Measurements from ENCODE around the gene FOXN3.

The FOXN3 gene

GRCh38 chr14:89366864-89367778 lies 49.9 kb downstream of the FOXN3 start:
- DNase-seq (ENCODE audit: low read depth in 4 of 4, low spot score in 1 of 4), result no peak

DNA sequence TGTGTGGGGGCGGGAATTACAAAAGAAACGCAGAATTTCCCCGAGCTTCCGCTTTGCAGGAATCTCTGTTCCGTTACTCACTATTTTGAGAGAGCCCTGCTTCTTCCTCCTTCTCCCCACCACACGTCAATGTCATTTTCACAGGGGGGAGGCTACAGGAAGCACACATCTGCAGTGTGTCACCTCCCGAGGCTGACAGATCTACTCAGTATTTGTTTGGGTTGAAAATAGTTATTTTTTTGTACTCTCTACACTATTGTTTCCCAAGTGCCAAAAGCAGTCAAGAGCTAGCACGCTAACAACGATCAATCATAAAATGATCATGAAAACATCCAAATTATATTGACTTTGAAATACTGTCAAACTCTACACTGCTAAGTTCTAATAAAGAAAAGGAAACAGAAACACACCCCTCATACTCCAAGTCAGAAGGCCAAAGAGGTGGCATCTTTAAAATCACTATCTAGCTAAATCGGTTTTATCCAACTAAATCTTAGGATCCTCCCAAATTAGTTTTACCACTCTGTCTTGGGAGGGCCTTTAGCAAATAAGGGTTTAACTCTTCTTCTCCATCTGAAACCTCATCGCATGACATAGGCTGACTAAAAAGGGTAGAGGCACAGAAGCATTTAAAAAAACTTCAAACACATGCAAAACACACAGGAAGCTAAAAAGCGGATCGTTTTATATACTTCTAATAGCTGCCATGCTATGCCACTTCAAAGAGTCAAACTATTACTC lies 51.8 kb downstream of the FOXN3 start:
- peak; percentile 14 to 36 (median 31) for DNase-seq (ENCODE audit: low read depth in 4 of 4, low spot score in 1 of 4)

DNA sequence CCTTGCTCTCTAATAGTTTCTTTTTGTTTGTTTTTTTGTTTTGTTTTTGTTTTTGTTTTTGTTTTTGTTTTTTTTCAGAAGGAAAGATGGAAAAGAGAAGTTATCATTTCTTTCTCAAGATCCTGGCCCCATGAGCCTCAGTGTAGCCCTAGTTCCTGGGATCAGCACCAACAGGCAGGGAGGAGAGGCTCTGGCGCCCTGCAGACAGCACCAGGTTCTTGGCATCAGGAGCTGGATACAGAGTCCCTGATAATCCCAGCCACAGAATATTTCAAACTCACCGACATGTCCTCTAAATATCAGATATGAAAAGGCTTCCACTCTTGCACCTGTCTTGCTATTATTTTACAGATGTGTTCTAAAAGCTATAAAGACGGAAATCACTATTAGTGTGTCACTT lies 52.7 kb downstream of the FOXN3 start:
- DNase-seq (ENCODE audit: low read depth in 4 of 4, low spot score in 1 of 4), result no peak

DNA sequence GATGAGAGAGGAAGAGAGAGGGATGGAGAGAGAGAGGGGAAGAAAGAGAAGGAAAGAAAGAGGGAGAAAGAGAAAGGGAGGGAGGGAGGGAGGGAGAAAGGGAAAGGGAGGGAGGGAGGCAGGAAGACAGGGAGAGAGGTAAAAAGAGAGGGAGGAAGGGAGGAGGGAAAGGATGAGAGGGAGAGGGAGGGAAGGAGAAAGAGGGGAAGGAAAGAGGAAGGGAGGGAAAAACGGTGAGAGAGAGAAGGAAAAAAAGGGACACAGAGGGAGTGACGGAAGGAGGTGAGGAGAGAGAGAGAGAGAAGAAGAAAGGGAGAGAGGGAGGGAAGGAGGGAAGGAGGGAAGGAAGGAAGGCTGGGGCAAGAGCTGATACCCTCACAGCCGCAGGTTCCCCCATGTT lies 56.8 kb downstream of the FOXN3 start:
- DNase-seq (ENCODE audit: low read depth in 4 of 4, low spot score in 1 of 4), result no peak

DNA sequence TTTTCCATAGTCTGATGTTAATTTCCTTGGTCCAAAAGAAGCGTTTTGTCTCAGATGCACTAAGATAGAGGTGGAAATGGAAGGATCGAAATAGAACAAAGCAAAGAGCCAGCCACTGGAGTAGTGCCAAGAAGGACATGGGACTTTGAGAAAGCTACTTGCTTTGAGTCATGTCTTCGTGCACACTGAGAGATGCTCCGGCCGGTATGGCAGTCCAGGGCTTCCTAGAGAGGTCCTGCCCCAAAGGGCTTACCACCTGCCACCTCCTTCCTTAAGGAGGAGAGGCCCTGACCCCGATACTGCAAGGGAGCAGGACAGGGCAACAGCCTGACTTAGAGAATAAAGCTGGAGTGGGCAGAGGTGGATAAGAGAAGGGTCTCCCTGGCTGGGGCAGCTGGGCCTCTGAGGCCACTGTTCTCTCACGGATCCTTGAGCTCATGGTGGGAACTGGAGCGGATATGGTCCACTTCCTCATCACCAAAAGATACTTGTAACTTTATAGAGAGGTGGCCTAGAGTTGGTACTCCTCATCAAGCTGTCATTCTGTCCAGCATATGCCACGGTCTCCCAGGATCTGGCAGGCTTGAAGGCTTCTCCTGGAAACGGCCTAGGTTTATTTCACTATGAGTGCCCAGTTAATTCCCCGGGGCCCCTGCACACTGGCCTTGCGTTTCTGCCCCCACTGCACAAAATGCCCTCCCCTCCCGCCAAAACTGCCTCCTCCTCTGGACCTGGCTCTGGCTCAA lies 57.4 kb downstream of the FOXN3 start:
- no peak for DNase-seq (ENCODE audit: low read depth in 4 of 4, low spot score in 1 of 4)

GRCh38 chr14:89357655-89358297 lies 59.3 kb downstream of the FOXN3 start:
- DNase-seq (ENCODE audit: low read depth in 4 of 4, low spot score in 1 of 4), result no peak

- DNase-seq (ENCODE audit: low read depth in 4 of 4, low spot score in 1 of 4), result no peak
Observed at GRCh38 chr14:89356927-89357326, 60.1 kb downstream of the FOXN3 start.

- DNase-seq (ENCODE audit: low read depth in 4 of 4, low spot score in 1 of 4), result no peak
Observed at GRCh38 chr14:89356496-89356895, 60.5 kb downstream of the FOXN3 start.

DNA sequence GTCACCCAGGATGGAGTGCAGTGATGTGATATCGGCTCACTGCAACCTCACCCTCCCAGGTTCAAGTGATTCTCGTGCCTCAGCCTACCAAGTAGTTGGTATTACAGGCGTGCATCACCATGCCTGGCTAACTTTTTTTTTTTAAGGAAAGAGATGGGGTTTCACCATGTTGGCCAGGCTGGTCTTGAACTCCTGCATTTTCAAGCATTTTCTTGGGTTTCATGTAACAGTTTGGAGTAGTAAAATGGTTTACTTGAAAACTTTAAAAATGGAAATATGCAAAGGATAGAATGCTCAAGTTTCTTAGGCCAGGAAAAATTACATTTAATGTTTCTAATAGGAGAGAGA lies 63.3 kb downstream of the FOXN3 start:
- DNase-seq (ENCODE audit: low read depth in 4 of 4, low spot score in 1 of 4), result no peak

GRCh38 chr14:89352976-89353765 lies 63.9 kb downstream of the FOXN3 start:
- DNase-seq (ENCODE audit: low read depth in 4 of 4, low spot score in 1 of 4), result no peak

- DNase-seq (ENCODE audit: low read depth in 4 of 4, low spot score in 1 of 4), result no peak
Observed at GRCh38 chr14:89351516-89352404, 65.3 kb downstream of the FOXN3 start.

GRCh38 chr14:89351221-89351515 lies 65.9 kb downstream of the FOXN3 start:
- no peak for DNase-seq (ENCODE audit: low read depth in 4 of 4, low spot score in 1 of 4)

DNA sequence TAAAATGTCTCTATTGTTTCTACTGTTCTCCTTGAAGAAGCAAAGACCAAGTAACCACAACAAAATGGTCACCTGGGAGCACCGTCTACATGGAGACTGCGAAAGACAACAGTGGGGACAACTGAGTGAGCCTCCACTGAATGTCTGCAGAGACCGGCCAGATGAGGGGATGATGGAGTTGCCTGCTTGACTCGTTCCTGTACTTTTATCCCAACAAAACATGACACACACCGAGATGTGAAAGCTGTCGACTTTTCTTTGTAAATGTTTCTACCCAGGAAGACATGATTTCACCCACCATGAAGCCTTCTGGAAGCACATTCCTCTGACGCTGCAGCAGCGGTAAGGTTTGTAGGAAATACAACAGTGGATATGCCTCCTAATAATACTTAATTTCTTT lies 66.9 kb downstream of the FOXN3 start:
- DNase-seq (ENCODE audit: low read depth in 4 of 4, low spot score in 1 of 4), result no peak

DNA sequence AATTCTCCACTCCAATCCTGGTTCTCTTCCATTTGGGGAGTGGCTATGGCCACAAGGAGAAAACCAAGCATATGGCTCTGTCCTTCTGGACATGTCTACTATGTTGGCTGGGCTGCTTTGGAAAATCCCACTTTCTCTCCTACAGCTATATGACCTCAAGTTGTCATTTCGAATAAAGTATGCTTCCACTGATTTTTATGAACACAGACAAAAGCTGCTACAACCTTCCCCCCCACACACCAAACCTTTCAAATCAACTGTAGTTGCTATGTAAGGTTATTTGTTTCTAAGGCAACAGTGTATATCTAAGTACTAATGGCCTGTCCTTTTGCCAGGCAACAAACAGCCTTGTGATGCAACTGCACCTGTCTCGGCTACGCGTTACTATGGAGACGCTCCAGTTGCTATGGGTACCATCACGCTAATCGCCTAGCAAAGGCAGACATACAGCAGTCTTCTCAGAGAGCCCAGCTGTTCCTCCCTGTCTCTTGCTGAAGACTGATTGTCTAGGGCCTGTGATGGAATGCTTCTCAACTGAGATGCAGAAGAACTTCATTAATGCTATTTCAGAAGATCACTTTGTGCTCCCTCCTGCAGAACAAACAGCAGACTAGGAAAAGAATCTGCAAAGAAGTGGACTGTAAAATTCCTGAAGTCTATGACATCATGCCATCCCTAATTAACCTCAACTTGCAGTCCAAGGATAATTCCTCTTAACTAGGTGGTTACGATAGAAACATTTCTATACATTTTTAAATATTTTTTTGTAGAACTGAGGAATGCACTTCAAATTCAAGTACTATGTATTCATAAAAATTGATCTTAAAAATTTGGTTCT lies 67.6 kb downstream of the FOXN3 start:
- DNase-seq (ENCODE audit: low read depth in 4 of 4, low spot score in 1 of 4), result no peak

- no peak for DNase-seq (ENCODE audit: low read depth in 4 of 4, low spot score in 1 of 4)
Observed at GRCh38 chr14:89348722-89349121, 68.3 kb downstream of the FOXN3 start.

- no peak for DNase-seq (ENCODE audit: low read depth in 4 of 4, low spot score in 1 of 4)
Observed at GRCh38 chr14:89347885-89348284, 69.1 kb downstream of the FOXN3 start.

GRCh38 chr14:89344920-89345254 lies 72.1 kb downstream of the FOXN3 start:
- DNase-seq (ENCODE audit: low read depth in 4 of 4, low spot score in 1 of 4), result no peak

DNA sequence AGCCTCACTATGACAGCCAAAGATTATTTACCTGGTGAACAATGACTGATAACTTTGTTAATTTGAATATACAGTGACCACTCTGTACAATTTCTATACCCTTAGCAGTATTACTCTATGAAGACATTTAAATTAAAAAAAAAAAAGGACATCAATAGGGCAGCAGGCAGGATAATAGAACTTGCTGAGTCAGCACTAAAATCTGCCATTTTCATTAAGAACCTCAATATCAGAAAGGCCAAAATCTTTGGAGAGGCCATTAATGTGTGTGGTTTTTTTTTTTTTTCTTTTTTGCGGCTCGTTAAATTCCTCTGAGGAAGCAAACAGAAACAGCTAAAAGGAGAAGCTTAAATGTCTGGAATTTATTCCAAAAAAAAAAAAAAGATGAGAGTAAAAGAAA lies 73.7 kb downstream of the FOXN3 start:
- no peak for DNase-seq (ENCODE audit: low read depth in 4 of 4, low spot score in 1 of 4)

DNA sequence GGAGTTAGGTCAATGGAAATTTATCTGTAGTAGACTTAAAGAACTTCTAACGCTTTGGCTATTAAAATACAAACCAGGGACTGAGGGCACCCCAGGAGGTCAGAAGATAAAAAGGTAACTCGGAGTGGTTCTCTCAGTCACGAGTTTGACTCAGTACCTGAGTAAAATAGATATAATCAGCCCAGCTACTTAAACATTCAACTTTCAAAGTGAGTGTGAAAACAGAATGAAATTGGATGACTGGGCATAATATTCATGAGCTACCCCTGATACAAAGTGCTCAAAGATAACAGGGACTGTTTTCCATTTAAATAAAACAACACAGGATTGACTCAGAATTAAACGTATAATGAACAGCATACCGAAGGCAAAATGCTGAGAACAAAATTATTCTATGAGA lies 75.0 kb downstream of the FOXN3 start:
- no peak for DNase-seq (ENCODE audit: low read depth in 4 of 4, low spot score in 1 of 4)

All from stimulated activated CD4-positive, alpha-beta T cell treated with anti-CD3 and anti-CD28 coated beads, Interleukin-1b, Interleukin-23, amount 100 ng/mL, for 24 hours (primary cell).